HepG2 (cell line): ENCODE data around the gene TNFSF13. TPM values are rescaled to one million over a fixed set of nuclear protein-coding genes. Genes with fewer than 3 reads are reported as not detected.

ENCODE experiments used
- CSRNP2 ChIP-seq: sonication (generic); formaldehyde crosslinking; conservative IDR thresholded peaks from 2 replicates; pipeline ENCODE4 v1.8.0; 2022; ENCODE audit warnings: low read depth, missing genetic modification reagents
- EEA1 ChIP-seq: sonication (generic); formaldehyde crosslinking; IDR thresholded peaks from 2 replicates; pipeline ENCODE4 v1.5.1; 2020; ENCODE audit warnings: mild to moderate bottlenecking, missing genetic modification reagents, borderline replicate concordance
- HNRNPLL ChIP-seq: fragments of 200-400 bp; formaldehyde crosslinking; IDR thresholded peaks from 2 replicates; pipeline ENCODE4 v1.6.1; 2017; ENCODE audit warnings: mild to moderate bottlenecking, low read depth, low read length; ENCODE audit not compliant: poor library complexity, severe bottlenecking
- KLF6 ChIP-seq: IDR thresholded peaks from 2 replicates; pipeline ENCODE4 v1.8.0; 2016; ENCODE audit warnings: missing biosample characterization, missing genetic modification reagents
- MIER3 ChIP-seq: IDR thresholded peaks from 2 replicates; pipeline ENCODE4 v1.6.1; 2016; ENCODE audit warnings: missing compliant biosample characterization, borderline replicate concordance
- MTF1 ChIP-seq: sonication (generic); formaldehyde crosslinking; IDR thresholded peaks from 2 replicates; pipeline ENCODE4 v1.5.0; 2020; ENCODE audit warnings: missing genetic modification reagents
- NAIF1 ChIP-seq: sonication (generic); formaldehyde crosslinking; IDR thresholded peaks from 2 replicates; pipeline ENCODE4 v1.5.0; 2020; ENCODE audit warnings: mild to moderate bottlenecking, missing genetic modification reagents, borderline replicate concordance
- NFKBIZ ChIP-seq: IDR thresholded peaks from 2 replicates; pipeline ENCODE4 v1.6.1; 2018; ENCODE audit warnings: missing genetic modification reagents, missing compliant biosample characterization
- SMYD3 ChIP-seq: sonication (generic); formaldehyde crosslinking; IDR thresholded peaks from 2 replicates; pipeline ENCODE4 v1.8.1; 2023; ENCODE audit warnings: mild to moderate bottlenecking, missing genetic modification reagents
- TBX3 ChIP-seq: fragments of 450-650 bp; IDR thresholded peaks from 2 replicates; pipeline ENCODE4 v1.6.1; 2017; ENCODE audit warnings: antibody characterized with exemption, mild to moderate bottlenecking, inconsistent platforms, borderline replicate concordance
- THAP11 ChIP-seq: IDR thresholded peaks from 2 replicates; pipeline ENCODE4 v1.6.1; 2016; ENCODE audit warnings: missing biosample characterization, missing genetic modification reagents
- ZNF224 ChIP-seq: sonication (generic); formaldehyde crosslinking; IDR thresholded peaks from 2 replicates; pipeline ENCODE4 v1.5.0; 2020; ENCODE audit warnings: mild to moderate bottlenecking, missing genetic modification reagents
- ZNF460 ChIP-seq: sonication (generic); formaldehyde crosslinking; IDR thresholded peaks from 2 replicates; pipeline ENCODE4 v1.5.1; 2020; ENCODE audit warnings: missing genetic modification reagents, mild to moderate bottlenecking, borderline replicate concordance
- ZNF501 ChIP-seq: sonication (generic); formaldehyde crosslinking; IDR thresholded peaks from 2 replicates; pipeline ENCODE4 v1.5.1; 2020; ENCODE audit warnings: mild to moderate bottlenecking, moderate library complexity, missing genetic modification reagents
- ZNF740 ChIP-seq: sonication (generic); formaldehyde crosslinking; IDR thresholded peaks from 2 replicates; pipeline ENCODE4 v1.4.0; 2020; ENCODE audit warnings: missing genetic modification reagents
- polyA plus RNA-seq, 8 experiments: library from polyadenylated mRNA; depleted of rRNA in 3 of 8; stranded (reverse) in 7 of 8; unstranded in 1 of 8; fragments of >200 nt; fragmentation: Illumina TruSeq in 4 of 8; extraction: Trizol in 4 of 8; gene quantifications; 2 replicates each; pipeline versions ENCODE4 v1.2.1 to v1.2.3, GENCODE V29; 2011 to 2016; ENCODE audit warnings: low read depth in 4 of 8, missing spikeins in 1 of 8, mixed read lengths in 1 of 8; ENCODE audit not compliant: insufficient read depth in 1 of 8
- total RNA-seq, 5 experiments: library from RNA; depleted of rRNA; stranded (reverse); fragments of >200 nt; fragmentation: Illumina TruSeq; extraction: Trizol; gene quantifications; 2 replicates each; pipeline ENCODE4 v1.2.3, GENCODE V29; 2016; ENCODE audit warnings: low read depth in 1 of 5
- TF ChIP-seq, protein P1 (sequence below): sonication (generic); formaldehyde crosslinking; IDR thresholded peaks from 2 replicates; pipeline ENCODE4 v1.9.0; 2021; ENCODE audit warnings: missing genetic modification reagents, borderline replicate concordance
- TF ChIP-seq, protein P2 (sequence below), 2 experiments: sonication (generic) in 1 of 2; formaldehyde crosslinking in 1 of 2; IDR thresholded peaks; 2 replicates each; pipeline versions ENCODE4 v1.4.0 to v1.6.1; 2016 to 2020; ENCODE audit warnings: borderline replicate concordance in 1 of 2, low read depth in 1 of 2, mild to moderate bottlenecking in 1 of 2, missing genetic modification reagents in 1 of 2
- TF ChIP-seq, protein P3 (sequence below): sonication (generic); formaldehyde crosslinking; conservative IDR thresholded peaks from 2 replicates; pipeline ENCODE4 v1.4.0; 2020; ENCODE audit warnings: missing genetic modification reagents

Gene TNFSF13
- total and polyA plus RNA-seq, 2 of the 13 experiments (the other 11 are each of a cell fraction or from before 2014, with no cell fraction given), result 2.5 to 3.3 TPM

DNA sequence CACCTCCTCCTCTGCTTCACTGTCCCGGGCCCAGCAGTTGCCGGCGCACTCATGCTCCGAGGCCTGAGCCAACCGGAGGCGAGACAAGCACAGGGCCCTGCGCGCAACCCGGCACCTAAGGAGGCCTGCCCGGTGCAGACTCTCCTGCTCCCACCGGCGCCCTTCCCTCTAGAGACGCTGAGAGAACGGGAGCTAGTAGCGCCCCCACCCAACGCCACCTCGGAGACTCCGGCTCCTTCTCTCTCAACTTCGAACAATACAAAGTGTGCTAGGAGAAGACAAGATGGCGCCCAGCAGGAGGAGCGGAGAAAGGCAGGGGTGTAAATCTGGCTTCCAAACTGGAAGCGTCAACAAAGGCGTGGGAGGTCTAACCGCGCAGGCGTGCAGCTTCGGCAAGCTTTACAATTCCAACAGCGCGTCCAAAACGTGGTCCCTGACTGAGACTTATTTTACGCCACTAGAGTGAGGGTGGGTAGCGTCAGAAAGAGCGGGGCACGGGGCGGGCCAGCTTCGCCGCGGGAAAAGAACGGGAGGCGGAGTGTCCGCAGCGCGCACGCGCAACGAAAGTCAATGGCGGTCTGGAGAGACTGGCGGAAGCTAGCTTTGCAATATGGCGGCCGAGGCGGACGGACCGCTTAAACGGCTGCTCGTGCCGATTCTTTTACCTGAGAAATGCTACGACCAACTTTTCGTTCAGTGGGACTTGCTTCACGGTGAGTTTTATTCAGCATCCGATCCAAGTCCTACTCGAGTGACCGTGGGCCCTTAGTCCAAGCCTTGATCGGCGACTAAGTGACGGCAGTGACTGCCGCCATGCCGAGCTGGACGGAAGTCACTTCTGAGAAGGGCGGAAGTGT is 24.9 kb downstream of the TNFSF13 start, which contains the start of gene MPDU1 (continued):
- no peak for TF ChIP-seq TBX3
- TF ChIP-seq ZNF224 (CRISPR knock-in tag), result peak; percentile 57; the same call in 1 of the 2 replicates
- peak; percentile 94 for TF ChIP-seq MIER3
- TF ChIP-seq KLF6 (CRISPR knock-in tag), result peak; percentile 79
- TF ChIP-seq NAIF1 (CRISPR knock-in tag), result peak; percentile 67; the same call in 1 of the 2 replicates
- peak; percentile 59; the same call in 1 of the 2 replicates for TF ChIP-seq SMYD3 (CRISPR knock-in tag)
- no peak for TF ChIP-seq ZNF460 (CRISPR knock-in tag)
- TF ChIP-seq, protein P1, sequence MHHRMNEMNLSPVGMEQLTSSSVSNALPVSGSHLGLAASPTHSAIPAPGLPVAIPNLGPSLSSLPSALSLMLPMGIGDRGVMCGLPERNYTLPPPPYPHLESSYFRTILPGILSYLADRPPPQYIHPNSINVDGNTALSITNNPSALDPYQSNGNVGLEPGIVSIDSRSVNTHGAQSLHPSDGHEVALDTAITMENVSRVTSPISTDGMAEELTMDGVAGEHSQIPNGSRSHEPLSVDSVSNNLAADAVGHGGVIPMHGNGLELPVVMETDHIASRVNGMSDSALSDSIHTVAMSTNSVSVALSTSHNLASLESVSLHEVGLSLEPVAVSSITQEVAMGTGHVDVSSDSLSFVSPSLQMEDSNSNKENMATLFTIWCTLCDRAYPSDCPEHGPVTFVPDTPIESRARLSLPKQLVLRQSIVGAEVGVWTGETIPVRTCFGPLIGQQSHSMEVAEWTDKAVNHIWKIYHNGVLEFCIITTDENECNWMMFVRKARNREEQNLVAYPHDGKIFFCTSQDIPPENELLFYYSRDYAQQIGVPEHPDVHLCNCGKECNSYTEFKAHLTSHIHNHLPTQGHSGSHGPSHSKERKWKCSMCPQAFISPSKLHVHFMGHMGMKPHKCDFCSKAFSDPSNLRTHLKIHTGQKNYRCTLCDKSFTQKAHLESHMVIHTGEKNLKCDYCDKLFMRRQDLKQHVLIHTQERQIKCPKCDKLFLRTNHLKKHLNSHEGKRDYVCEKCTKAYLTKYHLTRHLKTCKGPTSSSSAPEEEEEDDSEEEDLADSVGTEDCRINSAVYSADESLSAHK (CRISPR knock-in tag), result no peak
- TF ChIP-seq ZNF740 (CRISPR knock-in tag), result peak; percentile 19; the same call in 1 of the 2 replicates
- TF ChIP-seq CSRNP2 (CRISPR knock-in tag), result no peak
- no peak for TF ChIP-seq EEA1
- TF ChIP-seq, protein P2, sequence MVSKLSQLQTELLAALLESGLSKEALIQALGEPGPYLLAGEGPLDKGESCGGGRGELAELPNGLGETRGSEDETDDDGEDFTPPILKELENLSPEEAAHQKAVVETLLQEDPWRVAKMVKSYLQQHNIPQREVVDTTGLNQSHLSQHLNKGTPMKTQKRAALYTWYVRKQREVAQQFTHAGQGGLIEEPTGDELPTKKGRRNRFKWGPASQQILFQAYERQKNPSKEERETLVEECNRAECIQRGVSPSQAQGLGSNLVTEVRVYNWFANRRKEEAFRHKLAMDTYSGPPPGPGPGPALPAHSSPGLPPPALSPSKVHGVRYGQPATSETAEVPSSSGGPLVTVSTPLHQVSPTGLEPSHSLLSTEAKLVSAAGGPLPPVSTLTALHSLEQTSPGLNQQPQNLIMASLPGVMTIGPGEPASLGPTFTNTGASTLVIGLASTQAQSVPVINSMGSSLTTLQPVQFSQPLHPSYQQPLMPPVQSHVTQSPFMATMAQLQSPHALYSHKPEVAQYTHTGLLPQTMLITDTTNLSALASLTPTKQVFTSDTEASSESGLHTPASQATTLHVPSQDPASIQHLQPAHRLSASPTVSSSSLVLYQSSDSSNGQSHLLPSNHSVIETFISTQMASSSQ (IDR thresholded peaks at IDR 0.05; ENCODE audit: low read depth), result no peak
- TF ChIP-seq, protein P2 (CRISPR knock-in tag; IDR thresholded peaks at IDR 0.05; ENCODE audit: borderline replicate concordance), result no peak
- peak; percentile 90 for TF ChIP-seq THAP11 (CRISPR knock-in tag)
- TF ChIP-seq MTF1 (CRISPR knock-in tag), result no peak
- peak; percentile 86 for TF ChIP-seq ZNF501
- TF ChIP-seq NFKBIZ (CRISPR knock-in tag), result 0 out of 2 replicates have a peak, but pooled peaks have one; percentile 40
- TF ChIP-seq, protein P3, sequence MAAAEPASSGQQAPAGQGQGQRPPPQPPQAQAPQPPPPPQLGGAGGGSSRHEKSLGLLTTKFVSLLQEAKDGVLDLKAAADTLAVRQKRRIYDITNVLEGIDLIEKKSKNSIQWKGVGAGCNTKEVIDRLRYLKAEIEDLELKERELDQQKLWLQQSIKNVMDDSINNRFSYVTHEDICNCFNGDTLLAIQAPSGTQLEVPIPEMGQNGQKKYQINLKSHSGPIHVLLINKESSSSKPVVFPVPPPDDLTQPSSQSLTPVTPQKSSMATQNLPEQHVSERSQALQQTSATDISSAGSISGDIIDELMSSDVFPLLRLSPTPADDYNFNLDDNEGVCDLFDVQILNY (CRISPR knock-in tag), result peak; percentile 90; the same call in 1 of the 2 replicates
- peak; percentile 83 for TF ChIP-seq HNRNPLL
